SU-DHL-6 (cell line): Measurements from ENCODE around the gene TMEM139.

Experiments used
- H2AFZ ChIP-seq: fragments of 200-600 bp; sonication (generic); 2 replicates; pipeline ENCODE4 v1.6.1; 2014; ENCODE audit warnings: low read depth, mild to moderate bottlenecking, moderate library complexity, mixed read lengths, antibody characterized with exemption, low read length; ENCODE audit not compliant: severe bottlenecking
- H3F3A ChIP-seq: fragments of 200-600 bp; shearing (Covaris generic); 2 replicates; pipeline ENCODE4 v1.6.0; 2016; ENCODE audit warnings: antibody characterized with exemption, mild to moderate bottlenecking; ENCODE audit not compliant: insufficient read depth
- H3K27ac ChIP-seq: fragments of 200-600 bp; sonication (generic); 2 replicates; pipeline ENCODE4 v1.5.1; 2016; ENCODE audit warnings: low read depth, mild to moderate bottlenecking, low read length, moderate library complexity, mixed read lengths
- H3K27me3 ChIP-seq: fragments of 200-600 bp; sonication (generic), shearing (Covaris generic); 2 replicates; pipeline ENCODE4 v1.6.0; 2014; ENCODE audit warnings: mild to moderate bottlenecking, low read length
- H3K36me3 ChIP-seq: fragments of 200-600 bp; sonication (generic); 2 replicates; pipeline ENCODE4 v1.6.1; 2014; ENCODE audit warnings: mild to moderate bottlenecking, low read length, mixed read lengths
- H3K4me2 ChIP-seq: fragments of 300-600, 200-600 bp; shearing (Covaris generic), sonication (generic); 2 replicates; pipeline ENCODE4 v1.6.0; 2014; ENCODE audit warnings: low read length, low read depth, mild to moderate bottlenecking; ENCODE audit not compliant: poor library complexity, severe bottlenecking
- H3K4me3 ChIP-seq: fragments of 200-600 bp; sonication (generic); 2 replicates; pipeline ENCODE4 v1.5.1; 2014; ENCODE audit warnings: antibody characterized with exemption, low read length, mild to moderate bottlenecking, mixed read lengths; ENCODE audit not compliant: insufficient read depth, poor library complexity, severe bottlenecking
- H3K79me2 ChIP-seq: fragments of 200-600 bp; sonication (generic); 2 replicates; pipeline ENCODE4 v1.6.1; 2014; ENCODE audit warnings: mild to moderate bottlenecking, low read length, moderate library complexity; ENCODE audit not compliant: insufficient read depth
- H3K9ac ChIP-seq: fragments of 200-600 bp; sonication (generic); 2 replicates; pipeline ENCODE4 v1.7.0; 2014; ENCODE audit warnings: mild to moderate bottlenecking, low read length
- H3K9me2 ChIP-seq: fragments of 200-600 bp; sonication (generic); replicated peaks from 2 replicates; pipeline ENCODE4 v1.6.1; 2014; ENCODE audit warnings: low read length; ENCODE audit not compliant: insufficient read depth
- H3K9me3 ChIP-seq: fragments of 200-600 bp; sonication (generic); 2 replicates; pipeline ENCODE4 v1.6.1; 2014; ENCODE audit warnings: low read length, mixed read lengths; ENCODE audit not compliant: insufficient read depth
- H4K20me1 ChIP-seq: fragments of 200-600 bp; sonication (generic); 2 replicates; pipeline ENCODE4 v1.6.1; 2014; ENCODE audit warnings: low read depth, mild to moderate bottlenecking, antibody characterized with exemption, low read length, moderate library complexity, mixed read lengths
- CTCF ChIP-seq: fragments of 200-600 bp; sonication (generic); IDR thresholded peaks from one replicate; pipeline ENCODE4 v1.5.1; 2017; ENCODE audit warnings: antibody characterized with exemption, mild to moderate bottlenecking, low read length, moderate library complexity; ENCODE audit not compliant: insufficient read depth, poor library complexity, severe bottlenecking
- EZH2phosphoT487 ChIP-seq: fragments of 200-600 bp; sonication (generic), shearing (Covaris generic); conservative IDR thresholded peaks from 2 replicates; pipeline ENCODE4 v1.6.1; 2018; ENCODE audit warnings: mild to moderate bottlenecking, antibody characterized with exemption, low read length, moderate library complexity, mixed read lengths

TMEM139 gene

DNA sequence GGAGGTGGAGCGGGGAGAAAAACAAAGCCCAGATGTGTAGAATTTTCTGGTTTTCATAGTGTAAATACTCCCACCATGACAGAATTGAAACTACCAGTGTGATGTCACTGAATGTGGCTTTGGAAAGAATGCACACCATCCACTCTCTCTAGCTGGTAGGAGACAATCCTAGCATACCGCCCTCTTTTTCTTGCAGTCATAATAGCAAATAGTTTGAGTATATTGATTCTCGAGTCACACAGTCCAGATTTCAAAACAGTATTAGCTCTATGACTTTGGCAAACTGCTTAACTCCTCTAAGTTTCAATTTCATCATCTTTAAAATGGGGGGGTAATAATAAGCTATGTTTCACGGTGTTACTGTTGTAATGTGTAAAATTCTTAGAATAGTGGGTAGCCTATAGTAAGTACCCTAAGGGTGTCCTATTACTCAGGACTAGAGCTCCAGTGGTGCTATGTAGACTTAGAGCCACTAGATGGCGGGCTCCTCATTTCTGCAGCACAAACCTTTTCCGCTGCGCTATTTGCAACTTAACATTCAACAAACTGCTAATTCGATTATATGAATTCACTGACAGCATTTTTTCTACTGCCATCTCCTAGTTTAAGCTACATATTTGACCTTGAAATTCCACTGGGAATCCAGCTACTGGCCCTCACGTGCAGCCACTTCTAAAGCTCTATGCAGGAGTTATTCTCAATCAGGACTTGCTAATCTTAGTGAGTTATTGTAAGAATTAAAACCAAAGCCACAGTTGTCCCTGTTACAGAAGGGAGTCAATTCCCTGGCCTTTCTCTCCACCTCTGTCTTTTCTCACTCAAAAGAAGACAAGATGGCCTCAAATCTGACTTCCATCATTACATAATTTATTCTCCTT, 44.2 kb upstream of the TMEM139 start:
- no peak overlapping the region for H2AFZ ChIP-seq
- H3K4me2 ChIP-seq, result no peak overlapping the region
- no peak overlapping the region for H3K9ac ChIP-seq
- H3K27me3 ChIP-seq, result no peaks in the 10 kb centered on the region
- TF ChIP-seq EZH2phosphoT487 (no peak), CTCF (peak; percentile 56)
- no peaks in the 10 kb centered on the region for H3K9me2 ChIP-seq
- no peaks in the 10 kb centered on the region for H3K36me3 ChIP-seq
- H4K20me1 ChIP-seq, result no peaks in the 10 kb centered on the region
- no peak overlapping the region for H3K4me3 ChIP-seq
- H3K27ac ChIP-seq, result no peak overlapping the region
- H3K9me3 ChIP-seq, result peaks cover 4% of the 10 kb centered on the region; the same call in 1 of the 2 replicates
- H3F3A ChIP-seq, result no peaks in the 10 kb centered on the region
- H3K79me2 ChIP-seq, result no peaks in the 10 kb centered on the region

- H4K20me1 ChIP-seq, result no peaks in the 10 kb centered on the region
- no peak overlapping the region for H3K4me2 ChIP-seq
- no peak overlapping the region for H2AFZ ChIP-seq
- no peaks in the 10 kb centered on the region for H3K79me2 ChIP-seq
- no peaks in the 10 kb centered on the region for H3F3A ChIP-seq
- H3K9ac ChIP-seq, result no peak overlapping the region
- H3K36me3 ChIP-seq, result no peaks in the 10 kb centered on the region
- no peaks in the 10 kb centered on the region for H3K9me2 ChIP-seq
- H3K4me3 ChIP-seq, result no peak overlapping the region
- no peaks in the 10 kb centered on the region for H3K9me3 ChIP-seq
- H3K27ac ChIP-seq, result no peak overlapping the region
- no peak for TF ChIP-seq EZH2phosphoT487
- TF ChIP-seq CTCF, result no peak
- H3K27me3 ChIP-seq, result no peaks in the 10 kb centered on the region
Measured at GRCh38 chr7:143242306-143242705, 42.5 kb upstream of the TMEM139 start.

GRCh38 chr7:143243111-143243510, 41.6 kb upstream of the TMEM139 start:
- Histone ChIP-seq H3K4me3 (no peak overlapping the region), H3K4me2 (no peak overlapping the region), H3K9me2 (no peaks in the 10 kb centered on the region), H4K20me1 (no peaks in the 10 kb centered on the region), H3F3A (no peaks in the 10 kb centered on the region), H3K9ac (no peak overlapping the region), H3K27ac (no peak overlapping the region), H3K79me2 (no peaks in the 10 kb centered on the region), H3K27me3 (no peaks in the 10 kb centered on the region), H3K36me3 (no peaks in the 10 kb centered on the region), H2AFZ (no peak overlapping the region), H3K9me3 (no peaks in the 10 kb centered on the region)
- TF ChIP-seq EZH2phosphoT487 (no peak), CTCF (no peak)
